Right atrium auricular region (tissue), 2 donors: ENCODE results near the gene ZDHHC11B. TPM values are rescaled to one million over a fixed set of nuclear protein-coding genes. Genes with fewer than 3 reads are reported as not detected.

ENCODE experiments used
- DNase-seq: peaks from one replicate; pipeline ENCODE4 v3.0.0-alpha.2; 2019; ENCODE audit warnings: low spot score
- H3K27ac ChIP-seq, 2 donors: fragments of 200-600 bp; sonication (generic); 1 replicate in 1 of 2; 2 replicates in 1 of 2; pipeline ENCODE4 v1.5.1; 2016 to 2019
- H3K27me3 ChIP-seq, 2 donors: fragments of 200-600 bp; sonication (generic); one replicate each; pipeline versions ENCODE4 v1.5.1 to v1.6.0; 2017 to 2019
- H3K36me3 ChIP-seq: fragments of 200-600 bp; sonication (generic); one replicate; pipeline ENCODE4 v1.5.1; 2016
- H3K4me1 ChIP-seq, 2 donors: fragments of 200-600 bp; sonication (generic); one replicate each; pipeline versions ENCODE4 v1.5.1 to v1.6.0; 2017 to 2019
- H3K4me3 ChIP-seq, 2 donors: fragments of 200-600 bp; sonication (generic); 1 replicate in 1 of 2; 2 replicates in 1 of 2; pipeline ENCODE4 v1.5.1; 2017 to 2019; ENCODE audit warnings: mild to moderate bottlenecking in 1 of 2, moderate library complexity in 1 of 2
- H3K9me3 ChIP-seq, 2 donors: fragments of 200-600 bp; sonication (generic); one replicate each; pipeline ENCODE4 v1.5.1; 2019
- total RNA-seq, 2 donors: library from RNA; depleted of rRNA; stranded (reverse); fragments of >200 nt; gene quantifications; one replicate each; pipeline ENCODE4 v1.1.0, GENCODE V29; 2016
- TF ChIP-seq, protein P1 (sequence below), 2 donors: fragments of 200-600 bp; sonication (generic); IDR thresholded peaks; one replicate each; pipeline ENCODE4 v1.5.1; 2019; ENCODE audit warnings: antibody characterized with exemption in 2 of 2

The ZDHHC11B gene
- total RNA-seq, 2 donors from 2014 or later: 4.0 to 7.5 TPM

DNA sequence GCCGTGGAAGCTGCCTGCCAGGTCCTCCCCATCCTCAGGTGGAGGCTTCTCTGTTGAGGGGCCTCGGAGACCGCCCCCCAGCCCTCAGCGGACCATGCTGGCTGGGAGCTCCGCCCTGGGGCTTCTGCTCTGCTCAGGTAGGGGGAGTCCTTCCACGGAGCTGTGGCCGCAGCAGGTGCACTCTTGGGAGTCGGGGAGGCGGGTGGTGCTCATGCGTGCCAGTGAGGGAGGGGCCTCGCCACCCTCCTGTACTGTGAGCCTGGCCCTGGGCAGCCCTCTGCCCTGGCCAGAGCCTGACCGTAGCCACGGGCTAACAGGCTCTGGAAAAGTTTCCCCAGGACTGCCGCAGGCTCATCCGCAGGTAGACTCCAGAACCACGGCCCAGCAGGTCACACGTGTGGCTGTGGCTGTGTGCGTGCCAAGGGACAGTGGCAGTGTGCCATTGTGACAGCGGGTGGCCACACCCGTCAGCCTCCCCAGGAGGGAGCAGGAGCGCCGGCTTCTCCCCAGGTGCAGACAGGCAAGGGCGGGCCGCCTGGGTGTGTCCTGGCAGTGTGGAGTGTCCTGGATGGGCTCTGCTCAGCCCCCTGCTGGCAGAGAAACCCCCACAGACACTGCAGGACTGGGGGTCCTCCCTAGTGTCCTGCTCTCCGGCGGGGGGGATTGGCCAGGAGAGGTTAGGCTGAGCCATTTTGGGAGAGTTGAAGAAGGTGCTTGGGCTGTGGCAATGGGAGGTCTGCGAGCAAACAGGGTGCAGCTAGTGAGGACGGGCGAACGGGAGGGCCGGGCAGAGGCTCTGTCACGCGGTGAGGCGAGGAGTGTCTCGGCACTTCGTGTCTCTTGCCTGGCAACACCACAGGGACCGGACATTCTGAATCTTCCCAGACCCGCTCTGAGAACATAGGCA is 120.8 kb downstream of the ZDHHC11B start:
- Histone ChIP-seq H3K36me3 (peaks cover 43% of the 10 kb centered on the region), H3K4me1 (no peaks in the 10 kb centered on the region), H3K4me3 (no peak overlapping the region), H3K27me3 (no peaks in the 10 kb centered on the region), H3K27ac (no peak overlapping the region), H3K9me3 (no peaks in the 10 kb centered on the region)
- DNase-seq: no peak
- TF ChIP-seq, protein P1, sequence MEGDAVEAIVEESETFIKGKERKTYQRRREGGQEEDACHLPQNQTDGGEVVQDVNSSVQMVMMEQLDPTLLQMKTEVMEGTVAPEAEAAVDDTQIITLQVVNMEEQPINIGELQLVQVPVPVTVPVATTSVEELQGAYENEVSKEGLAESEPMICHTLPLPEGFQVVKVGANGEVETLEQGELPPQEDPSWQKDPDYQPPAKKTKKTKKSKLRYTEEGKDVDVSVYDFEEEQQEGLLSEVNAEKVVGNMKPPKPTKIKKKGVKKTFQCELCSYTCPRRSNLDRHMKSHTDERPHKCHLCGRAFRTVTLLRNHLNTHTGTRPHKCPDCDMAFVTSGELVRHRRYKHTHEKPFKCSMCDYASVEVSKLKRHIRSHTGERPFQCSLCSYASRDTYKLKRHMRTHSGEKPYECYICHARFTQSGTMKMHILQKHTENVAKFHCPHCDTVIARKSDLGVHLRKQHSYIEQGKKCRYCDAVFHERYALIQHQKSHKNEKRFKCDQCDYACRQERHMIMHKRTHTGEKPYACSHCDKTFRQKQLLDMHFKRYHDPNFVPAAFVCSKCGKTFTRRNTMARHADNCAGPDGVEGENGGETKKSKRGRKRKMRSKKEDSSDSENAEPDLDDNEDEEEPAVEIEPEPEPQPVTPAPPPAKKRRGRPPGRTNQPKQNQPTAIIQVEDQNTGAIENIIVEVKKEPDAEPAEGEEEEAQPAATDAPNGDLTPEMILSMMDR (IDR thresholded peaks at IDR 0.05): no peak

DNA sequence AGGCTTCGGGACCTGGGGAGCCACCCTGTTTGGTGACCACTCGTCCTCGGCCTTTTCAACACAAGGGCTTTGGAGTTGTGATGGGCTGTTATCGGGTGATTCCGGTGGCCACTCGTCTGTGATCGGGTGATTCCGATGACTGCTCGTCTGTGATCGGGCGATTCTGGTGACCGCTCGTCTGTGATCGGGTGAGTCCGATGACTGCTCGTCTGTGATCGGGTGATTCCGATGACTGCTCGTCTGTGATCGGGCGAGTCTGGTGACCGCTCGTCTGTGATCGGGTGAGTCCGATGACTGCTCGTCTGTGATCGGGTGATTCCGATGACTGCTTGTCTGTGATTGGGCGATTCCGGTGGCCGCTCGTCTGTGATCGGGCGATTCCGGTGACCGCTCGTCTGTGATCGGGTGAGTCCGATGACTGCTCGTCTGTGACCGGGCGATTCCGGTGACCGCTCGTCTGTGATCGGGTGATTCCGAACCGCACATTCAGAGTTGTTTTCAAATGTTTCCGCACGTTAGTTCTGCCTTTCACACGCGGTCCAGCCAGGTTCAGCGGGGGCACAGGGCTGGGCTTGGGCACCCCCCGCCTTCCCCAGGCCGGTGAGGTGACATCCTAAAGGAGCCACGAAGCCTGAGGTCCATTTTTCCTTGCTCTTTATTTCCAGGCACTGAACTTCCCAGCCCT is 121.6 kb downstream of the ZDHHC11B start:
- Histone ChIP-seq H3K4me1 (no peaks in the 10 kb centered on the region), H3K4me3 (no peak overlapping the region), H3K36me3 (peaks cover 43% of the 10 kb centered on the region), H3K27ac (no peak overlapping the region), H3K27me3 (no peaks in the 10 kb centered on the region), H3K9me3 (peaks cover 0 to 5% of the 10 kb centered on the region in 2 donors)
- no peak for DNase-seq
- TF ChIP-seq, protein P1 (IDR thresholded peaks at IDR 0.05): no peak

DNA sequence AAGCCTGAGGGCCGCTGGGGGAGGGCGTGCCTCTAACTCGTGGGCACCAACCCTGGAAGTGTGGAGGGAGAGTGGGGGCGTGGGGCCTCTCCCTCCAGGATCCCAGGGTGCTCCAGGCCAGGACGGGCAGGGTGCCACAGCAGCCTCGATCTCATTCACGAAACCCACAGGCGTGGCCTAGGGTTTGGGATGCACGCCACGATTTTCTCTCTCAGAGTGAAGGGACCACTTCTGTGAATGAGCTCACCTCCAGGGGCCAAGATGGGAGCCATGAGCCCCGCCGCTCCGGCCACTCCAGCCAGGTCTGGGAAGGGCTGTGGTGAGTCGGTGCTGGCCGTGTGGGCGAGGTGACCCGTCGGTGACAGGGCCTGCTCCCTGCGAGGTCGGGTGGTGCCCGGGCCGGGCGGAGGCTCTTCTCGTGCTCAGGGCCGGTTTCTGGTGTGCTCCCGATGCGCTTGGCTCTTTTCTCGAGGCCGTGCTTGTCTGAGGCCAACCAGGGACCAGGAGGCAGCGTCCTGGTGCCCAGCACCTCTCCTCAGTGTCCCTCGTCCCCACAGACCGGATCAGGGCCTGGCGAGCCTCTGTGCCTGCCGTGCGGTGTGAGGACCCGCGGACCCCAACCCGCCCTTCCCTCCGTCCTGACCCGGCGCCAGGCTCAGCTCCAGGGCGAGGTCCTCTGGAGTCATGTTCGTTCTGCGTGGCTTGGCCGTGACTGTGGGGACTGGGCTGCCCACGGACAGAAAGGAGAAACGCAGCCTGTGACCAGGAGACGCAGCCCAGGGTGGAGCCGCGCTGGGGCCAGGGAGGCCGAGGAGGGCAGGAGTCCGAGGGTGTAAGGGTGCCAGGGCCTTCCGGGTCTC is 122.4 kb downstream of the ZDHHC11B start:
- H3K4me3 ChIP-seq: no peak overlapping the region
- peaks cover 43% of the 10 kb centered on the region for H3K36me3 ChIP-seq
- TF ChIP-seq, protein P1 (IDR thresholded peaks at IDR 0.05): no peak
- peaks cover 0 to 10% of the 10 kb centered on the region in 2 donors for H3K9me3 ChIP-seq
- DNase-seq: no peak
- H3K4me1 ChIP-seq: no peaks in the 10 kb centered on the region
- no peak overlapping the region for H3K27ac ChIP-seq
- no peaks in the 10 kb centered on the region for H3K27me3 ChIP-seq

DNA sequence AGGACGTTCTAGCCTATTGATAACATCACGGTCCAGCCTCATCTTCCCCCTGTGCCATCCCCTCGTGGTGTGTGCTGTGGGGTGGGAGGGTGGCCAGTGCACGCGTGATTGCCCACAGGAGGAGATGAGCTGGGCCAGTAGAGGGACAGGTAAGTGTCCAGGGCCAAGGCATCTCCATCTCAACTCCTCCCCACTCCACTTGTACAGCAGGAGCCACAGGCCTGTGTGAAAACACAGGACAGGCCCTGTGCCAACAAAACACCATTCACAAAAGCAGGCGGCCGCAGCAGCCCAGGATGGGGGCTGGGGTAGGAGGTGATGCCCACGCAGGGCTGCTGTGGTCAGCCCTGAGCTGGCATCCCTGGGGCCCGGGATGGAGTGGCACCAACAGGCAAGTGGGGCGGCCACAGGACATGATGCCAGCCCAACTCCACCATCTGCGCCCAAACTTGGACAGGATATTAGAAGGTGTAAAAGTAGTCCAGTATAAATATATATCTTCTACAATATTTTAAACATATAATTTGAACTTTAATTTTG is 124.0 kb downstream of the ZDHHC11B start:
- Histone ChIP-seq H3K4me1 (no peaks in the 10 kb centered on the region), H3K27me3 (no peaks in the 10 kb centered on the region), H3K36me3 (peaks cover 43% of the 10 kb centered on the region), H3K27ac (no peak overlapping the region), H3K9me3 (peaks cover 0 to 10% of the 10 kb centered on the region in 2 donors), H3K4me3 (no peak overlapping the region)
- TF ChIP-seq, protein P1 (IDR thresholded peaks at IDR 0.05): no peak
- DNase-seq: no peak

Other genes starting within 250 kb of the ZDHHC11B start
- 1 to 10 TPM in 1 of 2 donors, under 1 TPM in 1; 0.41 to 1.0 TPM for gene CEP72, start 172.4 kb downstream of the ZDHHC11B start, total RNA-seq
- 10 to 100 TPM; 12.2 to 15.7 TPM for gene TPPP, start 91.4 kb downstream of the ZDHHC11B start, total RNA-seq
- gene ZDHHC11, start 66.3 kb upstream of the ZDHHC11B start, total RNA-seq: 10 to 100 TPM; 10.8 to 16.2 TPM
- 10 to 100 TPM; 15.0 to 16.1 TPM for gene BRD9, start 108.1 kb upstream of the ZDHHC11B start, total RNA-seq
- under 1 TPM; 0.20 to 0.93 TPM for gene TRIP13, start 108.2 kb upstream of the ZDHHC11B start, total RNA-seq
- gene NKD2, start 224.1 kb upstream of the ZDHHC11B start, total RNA-seq: 1 to 10 TPM; 2.4 to 2.8 TPM